HepG2 (cell line): ENCODE measurements around the gene KIF17. TPM values are rescaled to one million over a fixed set of nuclear protein-coding genes. Genes with fewer than 3 reads are reported as not detected.

ENCODE experiments used
- ARID2 ChIP-seq: sonication (generic); formaldehyde crosslinking; IDR thresholded peaks from 2 replicates; pipeline ENCODE4 v1.8.1; 2022; ENCODE audit warnings: mild to moderate bottlenecking, missing genetic modification reagents, borderline replicate concordance
- CCDC6 ChIP-seq: sonication (generic); formaldehyde crosslinking; IDR thresholded peaks from 2 replicates; pipeline ENCODE4 v1.8.1; 2022; ENCODE audit warnings: mild to moderate bottlenecking, missing genetic modification reagents, moderate library complexity
- E2F1 ChIP-seq: sonication (generic); formaldehyde crosslinking; IDR thresholded peaks from 2 replicates; pipeline ENCODE4 v1.5.0; 2020; ENCODE audit warnings: missing genetic modification reagents
- ETV5 ChIP-seq: IDR thresholded peaks from 2 replicates; pipeline ENCODE4 v1.6.1; 2018; ENCODE audit warnings: missing biosample characterization, missing genetic modification reagents, inconsistent platforms, borderline replicate concordance
- FOXO4 ChIP-seq: sonication (generic); formaldehyde crosslinking; conservative IDR thresholded peaks from 2 replicates; pipeline ENCODE4 v1.8.1; 2023; ENCODE audit warnings: missing genetic modification reagents
- HDAC2 ChIP-seq: sonication (generic); formaldehyde crosslinking; IDR thresholded peaks from 2 replicates; pipeline ENCODE4 v1.4.0; 2020; ENCODE audit warnings: missing genetic modification reagents
- IKZF4 ChIP-seq: sonication (generic); formaldehyde crosslinking; IDR thresholded peaks from 2 replicates; pipeline ENCODE4 v1.5.1; 2020; ENCODE audit warnings: borderline replicate concordance, mild to moderate bottlenecking, low read depth, missing genetic modification reagents; ENCODE audit errors: not compliant biosample characterization
- IKZF5 ChIP-seq: IDR thresholded peaks from 2 replicates; pipeline ENCODE4 v1.6.1; 2018; ENCODE audit warnings: missing genetic modification reagents, mild to moderate bottlenecking, missing compliant biosample characterization
- KAT8 ChIP-seq: IDR thresholded peaks from 2 replicates; pipeline ENCODE4 v1.6.1; 2016; ENCODE audit warnings: missing genetic modification reagents, missing compliant biosample characterization
- PATZ1 ChIP-seq: sonication (generic); formaldehyde crosslinking; IDR thresholded peaks from 2 replicates; pipeline ENCODE4 v1.4.0; 2020; ENCODE audit warnings: missing genetic modification reagents
- POLR2AphosphoS2 ChIP-seq: IDR thresholded peaks from 2 replicates; pipeline ENCODE4 v1.6.1; 2011; ENCODE audit warnings: low read depth, low read length, improper control_type of control experiment
- SALL2 ChIP-seq: sonication (generic); formaldehyde crosslinking; IDR thresholded peaks from 2 replicates; pipeline ENCODE4 v1.8.1; 2023; ENCODE audit warnings: mild to moderate bottlenecking, missing genetic modification reagents, inconsistent platforms
- SMAD9 ChIP-seq: sonication (generic); formaldehyde crosslinking; IDR thresholded peaks from 2 replicates; pipeline ENCODE4 v1.5.1; 2020; ENCODE audit warnings: mild to moderate bottlenecking, missing genetic modification reagents
- SMYD3 ChIP-seq: sonication (generic); formaldehyde crosslinking; IDR thresholded peaks from 2 replicates; pipeline ENCODE4 v1.8.1; 2023; ENCODE audit warnings: mild to moderate bottlenecking, missing genetic modification reagents
- ZNF333 ChIP-seq: sonication (generic); formaldehyde crosslinking; IDR thresholded peaks from 2 replicates; pipeline ENCODE4 v1.4.0; 2020; ENCODE audit warnings: mild to moderate bottlenecking, missing genetic modification reagents, borderline replicate concordance
- ZNF674 ChIP-seq: sonication (generic); formaldehyde crosslinking; IDR thresholded peaks from 2 replicates; pipeline ENCODE4 v1.5.0; 2020; ENCODE audit warnings: low read depth, mild to moderate bottlenecking, missing genetic modification reagents
- ZNF790 ChIP-seq: sonication (generic); formaldehyde crosslinking; IDR thresholded peaks from 2 replicates; pipeline ENCODE4 v1.8.0; 2022; ENCODE audit warnings: missing genetic modification reagents, mild to moderate bottlenecking, borderline replicate concordance
- ZNF883 ChIP-seq: sonication (generic); formaldehyde crosslinking; IDR thresholded peaks from 2 replicates; pipeline ENCODE4 v1.5.1; 2020; ENCODE audit warnings: mild to moderate bottlenecking, missing genetic modification reagents; ENCODE audit errors: not compliant biosample characterization
- ZSCAN25 ChIP-seq: sonication (generic); formaldehyde crosslinking; IDR thresholded peaks from 2 replicates; pipeline ENCODE4 v1.8.0; 2022; ENCODE audit warnings: mild to moderate bottlenecking, missing genetic modification reagents
- polyA plus RNA-seq, 8 experiments: library from polyadenylated mRNA; depleted of rRNA in 3 of 8; stranded (reverse) in 7 of 8; unstranded in 1 of 8; fragments of >200 nt; fragmentation: Illumina TruSeq in 4 of 8; extraction: Trizol in 4 of 8; gene quantifications; 2 replicates each; pipeline versions ENCODE4 v1.2.1 to v1.2.3, GENCODE V29; 2011 to 2016; ENCODE audit warnings: low read depth in 4 of 8, missing spikeins in 1 of 8, mixed read lengths in 1 of 8; ENCODE audit not compliant: insufficient read depth in 1 of 8
- total RNA-seq, 5 experiments: library from RNA; depleted of rRNA; stranded (reverse); fragments of >200 nt; fragmentation: Illumina TruSeq; extraction: Trizol; gene quantifications; 2 replicates each; pipeline ENCODE4 v1.2.3, GENCODE V29; 2016; ENCODE audit warnings: low read depth in 1 of 5
- TF ChIP-seq, protein P1 (sequence below): conservative IDR thresholded peaks from 2 replicates; pipeline ENCODE4 v1.6.1; 2018; ENCODE audit warnings: missing genetic modification reagents

Gene KIF17
- total and polyA plus RNA-seq, 2 of the 13 experiments (the other 11 are each of a cell fraction or from before 2014, with no cell fraction given), result 0.24 to 0.44 TPM

GRCh38 chr1:20661207-20662109 lies 56.3 kb downstream of the KIF17 start, which contains the start of gene DDOST (continued):
- TF ChIP-seq CCDC6 (CRISPR knock-in tag), result 0 out of 2 replicates have a peak, but pooled peaks have one; percentile 50
- peak; percentile 4 for TF ChIP-seq IKZF4 (CRISPR knock-in tag)
- TF ChIP-seq HDAC2 (CRISPR knock-in tag), result peak; percentile 62; the same call in 1 of the 2 replicates
- TF ChIP-seq ZNF674 (CRISPR knock-in tag), result no peak
- peak; percentile 64; the same call in 1 of the 2 replicates for TF ChIP-seq E2F1 (CRISPR knock-in tag)
- TF ChIP-seq, protein P1, sequence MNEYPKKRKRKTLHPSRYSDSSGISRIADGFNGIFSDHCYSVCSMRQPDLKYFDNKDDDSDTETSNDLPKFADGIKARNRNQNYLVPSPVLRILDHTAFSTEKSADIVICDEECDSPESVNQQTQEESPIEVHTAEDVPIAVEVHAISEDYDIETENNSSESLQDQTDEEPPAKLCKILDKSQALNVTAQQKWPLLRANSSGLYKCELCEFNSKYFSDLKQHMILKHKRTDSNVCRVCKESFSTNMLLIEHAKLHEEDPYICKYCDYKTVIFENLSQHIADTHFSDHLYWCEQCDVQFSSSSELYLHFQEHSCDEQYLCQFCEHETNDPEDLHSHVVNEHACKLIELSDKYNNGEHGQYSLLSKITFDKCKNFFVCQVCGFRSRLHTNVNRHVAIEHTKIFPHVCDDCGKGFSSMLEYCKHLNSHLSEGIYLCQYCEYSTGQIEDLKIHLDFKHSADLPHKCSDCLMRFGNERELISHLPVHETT (CRISPR knock-in tag), result peak; percentile 45; the same call in 1 of the 2 replicates
- peak; percentile 40; the same call in 1 of the 2 replicates for TF ChIP-seq SALL2 (CRISPR knock-in tag)
- TF ChIP-seq FOXO4 (CRISPR knock-in tag), result peak; percentile 91; the same call in 1 of the 2 replicates
- TF ChIP-seq SMYD3, result peak; percentile 75
- peak; percentile 59; the same call in 1 of the 2 replicates for TF ChIP-seq ZNF333
- TF ChIP-seq POLR2AphosphoS2, result no peak
- TF ChIP-seq ARID2 (CRISPR knock-in tag), result peak; percentile 81
- TF ChIP-seq KAT8 (CRISPR knock-in tag), result peak; percentile 99
- peak; percentile 82 for TF ChIP-seq ETV5 (CRISPR knock-in tag)
- TF ChIP-seq SMAD9, result 0 out of 2 replicates have a peak, but pooled peaks have one; percentile 60
- 0 out of 2 replicates have a peak, but pooled peaks have one; percentile 34 for TF ChIP-seq ZSCAN25 (CRISPR knock-in tag)
- TF ChIP-seq ZNF790, result no peak
- peak; percentile 60; the same call in 1 of the 2 replicates for TF ChIP-seq IKZF5 (CRISPR knock-in tag)
- TF ChIP-seq PATZ1 (CRISPR knock-in tag), result peak; percentile 43; the same call in 1 of the 2 replicates
- TF ChIP-seq ZNF883, result peak; percentile 75
